ENCODE data around the gene ZFYVE21.

- TF ChIP-seq, protein P1, sequence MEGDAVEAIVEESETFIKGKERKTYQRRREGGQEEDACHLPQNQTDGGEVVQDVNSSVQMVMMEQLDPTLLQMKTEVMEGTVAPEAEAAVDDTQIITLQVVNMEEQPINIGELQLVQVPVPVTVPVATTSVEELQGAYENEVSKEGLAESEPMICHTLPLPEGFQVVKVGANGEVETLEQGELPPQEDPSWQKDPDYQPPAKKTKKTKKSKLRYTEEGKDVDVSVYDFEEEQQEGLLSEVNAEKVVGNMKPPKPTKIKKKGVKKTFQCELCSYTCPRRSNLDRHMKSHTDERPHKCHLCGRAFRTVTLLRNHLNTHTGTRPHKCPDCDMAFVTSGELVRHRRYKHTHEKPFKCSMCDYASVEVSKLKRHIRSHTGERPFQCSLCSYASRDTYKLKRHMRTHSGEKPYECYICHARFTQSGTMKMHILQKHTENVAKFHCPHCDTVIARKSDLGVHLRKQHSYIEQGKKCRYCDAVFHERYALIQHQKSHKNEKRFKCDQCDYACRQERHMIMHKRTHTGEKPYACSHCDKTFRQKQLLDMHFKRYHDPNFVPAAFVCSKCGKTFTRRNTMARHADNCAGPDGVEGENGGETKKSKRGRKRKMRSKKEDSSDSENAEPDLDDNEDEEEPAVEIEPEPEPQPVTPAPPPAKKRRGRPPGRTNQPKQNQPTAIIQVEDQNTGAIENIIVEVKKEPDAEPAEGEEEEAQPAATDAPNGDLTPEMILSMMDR (IDR thresholded peaks at IDR 0.05; ENCODE audit: low read depth, low read length, poor library complexity, severe bottlenecking), result no peak
- TF ChIP-seq EZH2phosphoT487 (IDR thresholded peaks at IDR 0.05; ENCODE audit: borderline replicate concordance, low read length), result no peak
Observed at GRCh38 chr14:103698380-103699260, 17.0 kb upstream of the ZFYVE21 start.

All from DOHH2 (cell line).